Peyer's patch (tissue), 4 donors: ENCODE results near the gene NANS.

ENCODE experiments used
- POLR2A ChIP-seq, 2 donors: fragments of 450-650 bp; IDR thresholded peaks; one replicate each; pipeline ENCODE4 v1.5.1; 2017; ENCODE audit warnings: antibody characterized with exemption in 2 of 2, mild to moderate bottlenecking in 2 of 2, moderate library complexity in 2 of 2
- TF ChIP-seq, protein P1 (sequence below), 6 experiments: fragments of 450-650 bp in 4 of 6; fragments of 200-600 bp in 2 of 6; sonication (generic) in 1 of 6; IDR thresholded peaks; one replicate each; pipeline ENCODE4 v1.5.1; 2017 to 2019; ENCODE audit warnings: antibody characterized with exemption in 6 of 6, mild to moderate bottlenecking in 3 of 6, moderate library complexity in 1 of 6

DNA sequence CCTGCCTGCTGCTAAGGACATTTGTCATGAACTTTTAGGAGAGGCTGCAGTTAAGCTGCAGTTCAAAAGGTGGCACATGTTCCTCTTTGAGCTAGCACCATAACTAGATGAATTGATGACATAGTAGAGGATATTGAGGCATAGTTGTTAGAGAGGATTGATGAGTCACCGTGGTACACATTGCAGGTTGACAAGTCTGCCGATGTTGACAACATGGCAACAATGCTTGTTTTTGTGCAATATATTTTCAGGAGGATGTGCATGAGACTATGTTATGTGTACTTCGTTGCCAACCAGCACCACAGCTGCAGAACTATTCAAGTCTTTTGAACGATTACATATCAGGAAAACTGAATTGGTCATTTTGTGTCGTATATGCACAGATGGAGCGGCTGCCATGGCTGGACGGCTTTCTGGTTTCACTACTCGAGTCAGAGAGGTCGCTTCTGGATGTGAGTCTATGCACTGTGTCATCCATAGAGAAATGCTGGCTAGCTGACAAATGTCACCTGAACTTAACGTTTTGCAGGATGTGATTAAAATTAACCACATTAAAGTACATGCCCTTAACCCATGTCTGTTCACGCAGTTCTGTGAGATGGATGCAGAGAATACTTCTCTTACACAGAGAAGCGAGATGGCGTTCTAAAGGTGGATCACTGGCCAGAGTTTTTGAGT, 49.1 kb upstream of the NANS start:
- TF ChIP-seq, protein P1, sequence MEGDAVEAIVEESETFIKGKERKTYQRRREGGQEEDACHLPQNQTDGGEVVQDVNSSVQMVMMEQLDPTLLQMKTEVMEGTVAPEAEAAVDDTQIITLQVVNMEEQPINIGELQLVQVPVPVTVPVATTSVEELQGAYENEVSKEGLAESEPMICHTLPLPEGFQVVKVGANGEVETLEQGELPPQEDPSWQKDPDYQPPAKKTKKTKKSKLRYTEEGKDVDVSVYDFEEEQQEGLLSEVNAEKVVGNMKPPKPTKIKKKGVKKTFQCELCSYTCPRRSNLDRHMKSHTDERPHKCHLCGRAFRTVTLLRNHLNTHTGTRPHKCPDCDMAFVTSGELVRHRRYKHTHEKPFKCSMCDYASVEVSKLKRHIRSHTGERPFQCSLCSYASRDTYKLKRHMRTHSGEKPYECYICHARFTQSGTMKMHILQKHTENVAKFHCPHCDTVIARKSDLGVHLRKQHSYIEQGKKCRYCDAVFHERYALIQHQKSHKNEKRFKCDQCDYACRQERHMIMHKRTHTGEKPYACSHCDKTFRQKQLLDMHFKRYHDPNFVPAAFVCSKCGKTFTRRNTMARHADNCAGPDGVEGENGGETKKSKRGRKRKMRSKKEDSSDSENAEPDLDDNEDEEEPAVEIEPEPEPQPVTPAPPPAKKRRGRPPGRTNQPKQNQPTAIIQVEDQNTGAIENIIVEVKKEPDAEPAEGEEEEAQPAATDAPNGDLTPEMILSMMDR (IDR thresholded peaks at IDR 0.05), result no peak
- TF ChIP-seq POLR2A (IDR thresholded peaks at IDR 0.05), result no peak
